CD14-positive monocyte (primary cell): Measurements from ENCODE around the gene GNB5. TPM values are rescaled to one million over a fixed set of nuclear protein-coding genes. Genes with fewer than 3 reads are reported as not detected.
"Not testable (repeated sequence)": the region's sequence is repeated elsewhere in the genome, so short reads cannot be mapped to it uniquely, and the experiment has no call there.

Source experiments
- DNase-seq, 3 donors: peaks; one replicate each; pipeline ENCODE4 v3.0.0-alpha.2; 2011 to 2022
- H2AFZ ChIP-seq: 2 replicates; pipeline ENCODE4 v1.6.0; 2012; ENCODE audit warnings: mild to moderate bottlenecking, low read depth, low read length, inconsistent platforms; ENCODE audit not compliant: insufficient read depth, poor library complexity, severe bottlenecking
- H3K27ac ChIP-seq, 2 donors: 1 replicate in 1 of 2; 2 replicates in 1 of 2; pipeline ENCODE4 v1.5.1; 2012 to 2013; ENCODE audit warnings: low read length in 2 of 2, control low read depth in 1 of 2, inconsistent platforms in 1 of 2, low read depth in 1 of 2, mild to moderate bottlenecking in 1 of 2
- H3K27me3 ChIP-seq, 2 donors: one replicate each; pipeline versions ENCODE4 v1.6.0 to v1.6.1; 2011 to 2013; ENCODE audit warnings: low read length in 2 of 2; ENCODE audit not compliant: control insufficient read depth in 2 of 2, insufficient read depth in 2 of 2
- H3K36me3 ChIP-seq, 2 donors: replicated peaks in 1 of 2; 1 replicate in 1 of 2; 2 replicates in 1 of 2; pipeline versions ENCODE4 v1.5.1 to v1.6.1; 2012 to 2013; ENCODE audit warnings: low read length in 2 of 2, control low read depth in 1 of 2, inconsistent platforms in 1 of 2, mild to moderate bottlenecking in 1 of 2; ENCODE audit not compliant: insufficient read depth in 2 of 2, control insufficient read depth in 1 of 2
- H3K4me1 ChIP-seq, 2 donors: 1 replicate in 1 of 2; 2 replicates in 1 of 2; pipeline versions ENCODE4 v1.5.1 to v1.6.1; 2012 to 2013; ENCODE audit warnings: low read length in 2 of 2, control low read depth in 1 of 2, inconsistent platforms in 1 of 2, mild to moderate bottlenecking in 1 of 2, moderate library complexity in 1 of 2; ENCODE audit not compliant: insufficient read depth in 2 of 2, control insufficient read depth in 1 of 2
- H3K4me2 ChIP-seq: replicated peaks from 2 replicates; pipeline ENCODE3; 2012; ENCODE audit warnings: low read length, moderate library complexity, mild to moderate bottlenecking; ENCODE audit not compliant: poor library complexity, severe bottlenecking; ENCODE audit errors: extremely low read depth
- H3K4me3 ChIP-seq, 3 experiments: fragments of 200-600 bp in 1 of 3; sonication (generic) in 1 of 3; replicated peaks in 1 of 3; 1 replicate in 2 of 3; 2 replicates in 1 of 3; pipeline ENCODE4 v1.5.1; 2011 to 2013; ENCODE audit warnings: low read length in 3 of 3, mild to moderate bottlenecking in 3 of 3, control low read depth in 2 of 3, low read depth in 2 of 3, inconsistent platforms in 1 of 3, moderate library complexity in 1 of 3
- H3K79me2 ChIP-seq: 2 replicates; pipeline ENCODE4 v1.6.0; 2012; ENCODE audit warnings: mild to moderate bottlenecking, control low read depth, inconsistent platforms, low read length, moderate library complexity; ENCODE audit not compliant: insufficient read depth
- H3K9ac ChIP-seq: 2 replicates; pipeline ENCODE4 v1.6.0; 2017; ENCODE audit warnings: low read length, mild to moderate bottlenecking; ENCODE audit not compliant: insufficient read depth, poor library complexity, severe bottlenecking
- H3K9me3 ChIP-seq, 2 donors: replicated peaks in 1 of 2; 1 replicate in 1 of 2; 2 replicates in 1 of 2; pipeline versions ENCODE4 v1.5.1 to v1.6.1; 2012 to 2013; ENCODE audit warnings: low read length in 2 of 2, control low read depth in 1 of 2; ENCODE audit not compliant: control insufficient read depth in 1 of 2, insufficient read depth in 1 of 2
- H4K20me1 ChIP-seq: 2 replicates; pipeline ENCODE4 v1.6.0; 2012; ENCODE audit warnings: mild to moderate bottlenecking, low read length, control low read depth, moderate library complexity; ENCODE audit not compliant: insufficient read depth
- H3K27ac Mint-ChIP-seq, 7 donors: one replicate each; pipeline ENCODE4 v1.8.0; 2020; ENCODE audit warnings: mild to moderate bottlenecking in 7 of 7, mixed read lengths in 7 of 7, moderate library complexity in 6 of 7, inconsistent platforms in 2 of 7
- H3K27me3 Mint-ChIP-seq, 3 donors: one replicate each; pipeline ENCODE4 v1.8.0; 2021 to 2022; ENCODE audit warnings: low read depth in 3 of 3, mild to moderate bottlenecking in 3 of 3, mixed read lengths in 3 of 3, moderate library complexity in 3 of 3, inconsistent platforms in 1 of 3
- H3K36me3 Mint-ChIP-seq, 2 donors: one replicate each; pipeline ENCODE4 v1.8.0; 2020; ENCODE audit warnings: mixed read lengths in 2 of 2, inconsistent platforms in 1 of 2, mild to moderate bottlenecking in 1 of 2
- H3K4me1 Mint-ChIP-seq: one replicate; pipeline ENCODE4 v1.8.0; 2020; ENCODE audit warnings: mild to moderate bottlenecking, mixed read lengths
- H3K4me3 Mint-ChIP-seq, 2 donors: one replicate each; pipeline ENCODE4 v1.8.0; 2020; ENCODE audit warnings: mild to moderate bottlenecking in 2 of 2, mixed read lengths in 2 of 2, moderate library complexity in 1 of 2
- H3K9me3 Mint-ChIP-seq, 7 donors: one replicate each; pipeline ENCODE4 v1.8.0; 2020 to 2022; ENCODE audit warnings: mixed read lengths in 7 of 7, mild to moderate bottlenecking in 6 of 7, moderate library complexity in 6 of 7, inconsistent platforms in 2 of 7
- WGBS: methylation state at CpG from one replicate; pipeline ENCODE4 v1.1.5; 2013; ENCODE audit warnings: missing lambda C conversion rate; ENCODE audit not compliant: insufficient coverage; 5-methylcytosine and 5-hydroxymethylcytosine counted together
- intact Hi-C, 2 donors: fragments of 100-400 bp; cut with micrococcal nuclease; formaldehyde crosslinking; loops; one replicate each; pipeline versions ENCODE4 v1.15.0 to v1.15.1; 2023
- polyA plus RNA-seq, 3 donors: library from polyadenylated mRNA; depleted of rRNA in 1 of 3; unstranded in 2 of 3; stranded (reverse) in 1 of 3; fragments of 300-500 nt in 2 of 3; fragments of >200 nt in 1 of 3; fragmentation: Illumina TruSeq in 2 of 3; gene quantifications; 1 replicate in 2 of 3; 2 replicates in 1 of 3; pipeline ENCODE4 v1.2.3, GENCODE V29; 2012 to 2021
- TF ChIP-seq, protein P1 (sequence below): fragments of 200-600 bp; IDR thresholded peaks from one replicate; pipeline ENCODE4 v1.8.0; 2022; ENCODE audit warnings: antibody characterized with exemption, mild to moderate bottlenecking

GNB5 gene
- polyA plus RNA-seq, 3 donors, result 3.1 to 5.4 (median 4.3) TPM

- H3K4me3 ChIP-seq, result no peak overlapping the region
- Mint-ChIP-seq H3K36me3 (no peaks in the 10 kb centered on the region), H3K9me3 (peaks cover 0 to 2% (median 0%) of the 10 kb centered on the region in 7 donors), H3K27ac (peak overlapping the region in 2 of 7 donors; percentile 12 to 28), H3K4me1 (peaks cover 34% of the 10 kb centered on the region), H3K4me3 (no peak overlapping the region), H3K27me3 (peaks cover 0 to 1% (median 0%) of the 10 kb centered on the region in 3 donors)
- H4K20me1 ChIP-seq, result no peaks in the 10 kb centered on the region
- DNase-seq, result no peak
- H3K79me2 ChIP-seq, result no peaks in the 10 kb centered on the region
- no peaks in the 10 kb centered on the region for H3K36me3 ChIP-seq
- no peaks in the 10 kb centered on the region for H3K9me3 ChIP-seq
- TF ChIP-seq, protein P1, sequence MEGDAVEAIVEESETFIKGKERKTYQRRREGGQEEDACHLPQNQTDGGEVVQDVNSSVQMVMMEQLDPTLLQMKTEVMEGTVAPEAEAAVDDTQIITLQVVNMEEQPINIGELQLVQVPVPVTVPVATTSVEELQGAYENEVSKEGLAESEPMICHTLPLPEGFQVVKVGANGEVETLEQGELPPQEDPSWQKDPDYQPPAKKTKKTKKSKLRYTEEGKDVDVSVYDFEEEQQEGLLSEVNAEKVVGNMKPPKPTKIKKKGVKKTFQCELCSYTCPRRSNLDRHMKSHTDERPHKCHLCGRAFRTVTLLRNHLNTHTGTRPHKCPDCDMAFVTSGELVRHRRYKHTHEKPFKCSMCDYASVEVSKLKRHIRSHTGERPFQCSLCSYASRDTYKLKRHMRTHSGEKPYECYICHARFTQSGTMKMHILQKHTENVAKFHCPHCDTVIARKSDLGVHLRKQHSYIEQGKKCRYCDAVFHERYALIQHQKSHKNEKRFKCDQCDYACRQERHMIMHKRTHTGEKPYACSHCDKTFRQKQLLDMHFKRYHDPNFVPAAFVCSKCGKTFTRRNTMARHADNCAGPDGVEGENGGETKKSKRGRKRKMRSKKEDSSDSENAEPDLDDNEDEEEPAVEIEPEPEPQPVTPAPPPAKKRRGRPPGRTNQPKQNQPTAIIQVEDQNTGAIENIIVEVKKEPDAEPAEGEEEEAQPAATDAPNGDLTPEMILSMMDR, result no peak
- H3K9ac ChIP-seq, result no peak overlapping the region
- intact Hi-C loops, result no loop called here
- no peak overlapping the region for H3K4me2 ChIP-seq
- H3K27me3 ChIP-seq, result no peaks in the 10 kb centered on the region
- no peak overlapping the region for H3K27ac ChIP-seq
- no peak overlapping the region for H2AFZ ChIP-seq
- H3K4me1 ChIP-seq, result peaks cover 19 to 41% of the 10 kb centered on the region in 2 donors
Measured at GRCh38 chr15:52097180-52097579, 94.0 kb downstream of the GNB5 start.

- H3K36me3 ChIP-seq, H3K27ac ChIP-seq, H3K27ac Mint-ChIP-seq, H3K36me3 Mint-ChIP-seq, H3K79me2 ChIP-seq, H3K4me3 Mint-ChIP-seq, H2AFZ ChIP-seq, H3K4me3 ChIP-seq, H3K9me3 Mint-ChIP-seq, H4K20me1 ChIP-seq, H3K9ac ChIP-seq, H3K27me3 ChIP-seq, H3K27me3 Mint-ChIP-seq, H3K9me3 ChIP-seq, H3K4me2 ChIP-seq, intact Hi-C loops, DNase-seq: not testable (repeated sequence)
- H3K4me1 Mint-ChIP-seq, result peaks cover 29% of the 10 kb centered on the region
- peaks cover 19 to 36% of the 10 kb centered on the region in 2 donors for H3K4me1 ChIP-seq
- no CpG with 5 or more reads among the region's 9 CpGs for WGBS
Measured at GRCh38 chr15:52096536-52096935, 94.7 kb downstream of the GNB5 start.
